KOPT-K1 (cell line): ENCODE results near the gene CYP27A1.
"Not testable (repeated sequence)": the region's sequence is repeated elsewhere in the genome, so short reads cannot be mapped to it uniquely, and the experiment has no call there.

Experiments
- H3K27ac ChIP-seq: fragments of 200-600 bp; sonication (generic); 2 replicates; pipeline ENCODE4 v1.5.1; 2016; ENCODE audit warnings: antibody characterized with exemption, mild to moderate bottlenecking, low read depth, low read length; ENCODE audit not compliant: poor library complexity, severe bottlenecking
- H3K36me3 ChIP-seq: fragments of 200-600 bp; sonication (generic); 2 replicates; pipeline ENCODE4 v1.5.1; 2017; ENCODE audit warnings: antibody characterized with exemption, mild to moderate bottlenecking, low read length, moderate library complexity; ENCODE audit not compliant: insufficient read depth
- H3K9me3 ChIP-seq: fragments of 200-600 bp; sonication (generic); 2 replicates; pipeline ENCODE4 v1.5.1; 2017; ENCODE audit warnings: antibody characterized with exemption, low read length, mild to moderate bottlenecking; ENCODE audit not compliant: insufficient read depth, poor library complexity, severe bottlenecking

Gene CYP27A1

DNA sequence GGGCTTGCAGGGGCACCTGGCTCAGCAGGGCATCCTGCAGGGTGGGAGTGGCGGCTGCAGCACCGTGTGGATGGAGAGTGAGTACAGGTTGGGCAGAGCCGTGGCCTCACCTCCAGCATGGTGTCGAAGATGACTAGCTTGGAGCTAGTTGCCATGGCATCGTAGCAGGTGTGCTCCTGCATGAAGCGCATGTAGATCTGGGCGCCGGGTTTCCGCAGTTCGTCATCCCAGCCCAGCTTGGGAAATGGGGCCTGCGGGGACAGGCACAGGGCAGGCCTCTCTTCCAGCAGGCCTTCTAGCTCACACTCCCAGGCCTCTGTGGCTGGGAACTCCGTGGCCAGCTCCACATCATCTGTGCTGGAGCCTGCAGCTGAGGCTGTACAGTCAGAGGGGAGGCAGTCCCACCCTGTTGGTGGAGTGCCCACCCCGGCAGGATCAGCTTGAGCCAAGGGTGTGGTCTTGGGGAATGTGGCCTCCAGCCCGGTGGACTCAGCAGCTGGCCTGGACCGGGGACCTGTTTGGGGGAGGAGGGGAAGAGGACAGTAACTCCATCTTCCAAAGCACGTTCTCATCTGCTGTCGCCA, 48.0 kb downstream of the CYP27A1 start:
- Histone ChIP-seq H3K36me3 (no peaks in the 10 kb centered on the region), H3K27ac (no peak overlapping the region), H3K9me3 (no peaks in the 10 kb centered on the region)

DNA sequence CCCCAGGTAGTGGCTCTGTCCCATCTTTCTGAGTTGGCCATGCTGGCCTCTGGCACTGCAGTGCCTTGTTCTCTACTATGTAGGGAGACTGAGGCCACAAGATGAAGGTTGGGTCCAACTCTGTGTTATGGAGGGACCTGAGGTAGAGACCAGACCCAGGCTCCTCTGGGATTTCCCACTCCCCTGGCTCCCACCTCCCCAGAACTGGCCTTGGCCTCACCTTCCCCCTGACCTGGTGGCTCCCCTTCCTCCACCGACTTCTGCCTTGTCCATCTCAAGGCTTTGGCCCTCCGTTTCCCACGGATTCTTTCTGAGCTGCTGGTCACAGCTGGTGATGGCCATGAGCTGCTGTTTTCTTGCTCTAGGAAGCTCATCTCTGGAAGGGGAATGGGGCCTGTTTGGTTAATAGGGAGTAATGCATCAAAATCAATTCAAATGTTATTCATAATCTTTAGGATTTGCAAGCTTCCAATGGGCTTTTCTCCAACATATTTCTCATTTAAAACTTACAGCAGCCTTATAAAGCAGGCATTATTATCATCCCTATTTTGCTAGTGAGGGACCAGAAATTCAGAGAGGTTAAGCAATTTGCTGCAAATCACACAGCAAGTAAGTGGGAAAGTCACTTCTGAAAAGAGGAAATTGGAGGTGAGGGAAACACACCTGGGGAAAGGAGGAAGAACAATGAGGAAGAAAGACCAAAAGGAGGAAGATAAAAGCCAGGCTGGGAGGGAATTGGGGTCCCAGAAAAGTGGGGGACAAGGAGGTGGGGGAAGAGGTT, 48.8 kb downstream of the CYP27A1 start:
- no peaks in the 10 kb centered on the region for H3K9me3 ChIP-seq
- H3K36me3 ChIP-seq: no peaks in the 10 kb centered on the region
- no peak overlapping the region for H3K27ac ChIP-seq

DNA sequence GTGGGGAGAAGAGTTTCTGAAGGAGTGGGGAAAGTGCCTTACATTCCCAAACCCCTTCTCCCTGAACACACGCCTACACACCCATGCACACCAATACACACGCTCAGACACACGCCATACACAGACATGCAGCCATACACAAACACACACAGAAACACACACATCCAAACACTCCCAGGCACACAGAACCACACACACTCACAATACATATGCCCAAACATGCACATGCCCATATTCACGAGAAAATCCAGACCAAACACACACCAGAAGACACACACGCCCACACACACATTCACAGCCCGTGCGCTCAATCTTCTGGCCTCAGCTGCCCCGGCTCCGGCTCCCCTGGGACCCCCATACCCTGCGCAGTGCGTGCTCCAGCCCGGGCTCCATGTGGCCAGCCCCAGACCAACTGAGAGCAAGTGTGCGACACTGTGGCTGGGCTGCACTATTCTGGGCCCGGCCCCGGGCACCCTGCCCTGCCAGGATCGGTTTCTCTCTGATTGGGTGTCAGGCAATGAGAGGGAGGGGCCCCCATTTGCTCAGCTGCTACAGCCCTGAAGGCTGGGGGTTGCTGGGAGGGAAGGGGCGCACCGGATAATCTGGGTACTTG, 49.5 kb downstream of the CYP27A1 start, which contains the start of gene PRKAG3:
TSS of gene PRKAG3 (minus strand) at position 426 of the 613 bp plus-strand sequence.
- Histone ChIP-seq H3K36me3 (no peaks in the 10 kb centered on the region), H3K9me3 (no peaks in the 10 kb centered on the region), H3K27ac (no peak within 1 kb of the TSS)

DNA sequence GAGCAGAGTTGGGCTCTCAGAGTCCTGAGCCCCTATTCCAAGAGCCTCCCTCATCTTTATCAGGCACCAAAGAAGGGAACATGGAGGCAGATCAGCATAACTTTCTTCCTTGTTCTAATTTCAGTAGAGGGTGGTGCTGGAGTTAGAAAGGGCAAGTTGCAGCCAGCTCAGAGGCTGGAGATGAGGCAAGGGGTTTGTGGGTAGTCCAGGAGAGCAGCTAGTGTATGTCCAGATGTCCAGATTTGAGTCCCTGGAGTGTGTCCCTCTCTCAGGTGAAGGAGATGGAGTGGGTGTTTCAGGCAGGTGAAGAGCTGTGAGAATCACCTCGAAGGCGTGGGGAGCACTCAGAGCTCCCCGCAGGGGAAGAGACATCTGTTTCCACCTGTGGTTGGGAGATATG, 50.1 kb downstream of the CYP27A1 start:
- H3K27ac ChIP-seq: no peak overlapping the region
- no peaks in the 10 kb centered on the region for H3K9me3 ChIP-seq
- H3K36me3 ChIP-seq: no peaks in the 10 kb centered on the region

DNA sequence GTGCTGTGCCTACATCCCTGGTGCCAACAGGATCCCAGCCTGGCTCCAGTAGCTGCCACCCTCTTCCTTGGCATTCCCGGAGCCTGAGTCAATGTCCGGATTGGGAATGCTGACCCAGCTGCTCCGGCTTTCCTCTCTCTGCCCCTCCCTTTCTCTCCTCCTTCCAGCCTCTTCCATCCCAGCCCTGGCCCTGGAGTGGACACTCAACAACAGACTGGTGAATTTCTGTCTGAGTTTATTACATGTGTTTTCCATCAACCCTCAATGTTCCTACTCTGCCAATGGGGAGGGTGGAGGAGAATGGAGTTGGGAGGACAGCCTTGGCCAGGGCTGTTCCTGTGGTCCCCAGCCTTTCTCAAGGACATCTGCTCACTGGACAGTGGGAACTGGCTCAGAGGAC, 50.6 kb downstream of the CYP27A1 start:
- no peaks in the 10 kb centered on the region for H3K9me3 ChIP-seq
- no peak overlapping the region for H3K27ac ChIP-seq

DNA sequence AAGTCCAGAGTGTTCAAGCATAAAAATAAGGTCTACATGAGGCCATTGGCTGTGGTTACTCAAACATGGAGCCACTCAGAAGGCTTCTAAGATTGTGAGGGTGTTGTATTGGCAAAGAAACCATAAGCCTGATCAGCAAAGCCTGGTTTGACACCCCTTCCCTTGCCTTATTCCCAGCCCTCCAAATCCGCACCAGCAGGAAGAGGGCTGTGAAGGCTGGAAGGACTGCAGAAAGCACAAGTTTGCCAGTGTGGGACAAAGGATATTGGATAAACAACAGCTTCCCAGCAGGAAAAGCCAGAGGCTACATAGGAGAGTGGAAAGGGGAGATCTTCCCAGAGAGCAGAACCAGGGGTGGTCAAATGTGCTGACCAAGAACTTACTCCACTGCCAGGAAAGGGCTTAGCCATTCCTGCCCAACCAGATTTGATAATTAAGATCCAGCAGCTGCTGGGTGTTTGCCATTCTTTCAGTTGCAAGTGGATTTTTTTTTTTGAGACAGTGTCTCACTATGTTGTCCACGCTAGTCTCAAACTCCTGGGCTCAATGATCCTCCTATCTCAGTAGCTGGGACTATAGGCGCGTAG, 51.2 kb downstream of the CYP27A1 start:
- Histone ChIP-seq H3K36me3 (no peaks in the 10 kb centered on the region), H3K27ac (no peak overlapping the region), H3K9me3 (no peaks in the 10 kb centered on the region)

More for the DNA sequence above, 50.6 kb downstream of the CYP27A1 start:
- H3K36me3 ChIP-seq: no peaks in the 10 kb centered on the region

DNA sequence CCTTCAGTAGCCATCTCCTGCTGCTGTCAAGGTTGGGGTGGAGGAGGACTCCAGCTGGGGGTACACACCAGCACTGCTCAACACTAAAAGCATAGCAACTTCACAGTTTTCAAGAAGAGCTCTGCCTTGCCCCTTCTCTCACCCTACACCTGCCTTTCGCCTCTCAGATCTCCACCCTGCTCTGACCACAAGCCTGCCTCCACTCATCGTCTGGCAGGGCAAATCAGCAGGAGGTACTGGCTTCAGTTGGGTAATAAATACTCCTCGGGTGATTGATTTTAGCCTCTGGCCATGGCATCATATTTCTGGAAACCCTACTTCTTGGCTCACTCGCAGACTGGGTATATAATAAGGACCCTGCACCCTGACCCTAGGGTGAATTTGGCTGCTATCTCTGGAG, 52.7 kb downstream of the CYP27A1 start:
- H3K27ac ChIP-seq: no peak overlapping the region
- H3K9me3 ChIP-seq: no peaks in the 10 kb centered on the region
- H3K36me3 ChIP-seq: no peaks in the 10 kb centered on the region

DNA sequence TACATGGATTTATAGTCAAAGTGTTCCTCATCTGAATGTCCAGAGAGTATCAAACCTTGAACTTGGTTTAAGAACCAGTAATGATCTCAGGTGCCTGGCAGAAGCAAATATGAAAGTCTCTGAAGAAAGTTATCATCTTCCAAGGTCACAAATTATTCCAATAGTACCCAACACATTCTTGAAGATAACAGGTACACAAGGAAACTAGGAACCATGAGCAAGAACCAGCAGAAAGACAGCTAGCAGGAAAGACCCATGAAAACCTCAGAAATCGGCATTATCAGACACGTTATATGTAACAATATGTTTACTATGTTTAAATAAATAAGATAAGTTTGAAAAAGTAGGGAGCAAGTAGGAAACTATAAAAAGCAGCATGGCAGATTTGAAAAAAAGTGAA, 55.5 kb downstream of the CYP27A1 start:
- no peaks in the 10 kb centered on the region for H3K36me3 ChIP-seq
- no peaks in the 10 kb centered on the region for H3K9me3 ChIP-seq
- H3K27ac ChIP-seq: no peak overlapping the region

DNA sequence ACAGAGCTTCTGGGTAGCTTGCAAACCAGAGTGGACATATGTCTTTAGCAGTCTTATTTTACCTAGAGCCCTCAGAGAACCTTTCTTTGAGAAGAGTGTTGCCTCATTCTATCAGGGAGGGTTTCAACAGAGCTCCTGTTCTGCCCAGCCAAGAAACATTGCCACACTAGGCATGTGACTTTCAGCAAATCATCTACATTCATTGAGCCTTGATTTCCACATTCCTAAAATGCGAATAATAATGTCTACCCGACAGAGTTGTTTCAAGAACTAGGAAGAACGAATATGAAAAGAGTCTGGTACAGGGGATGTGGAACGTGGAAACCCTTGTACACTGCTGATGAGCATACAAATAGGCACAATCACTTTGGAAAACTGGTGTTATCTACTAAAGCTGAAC, 57.5 kb downstream of the CYP27A1 start:
- Histone ChIP-seq H3K9me3 (no peaks in the 10 kb centered on the region), H3K27ac (no peak overlapping the region), H3K36me3 (no peaks in the 10 kb centered on the region)

DNA sequence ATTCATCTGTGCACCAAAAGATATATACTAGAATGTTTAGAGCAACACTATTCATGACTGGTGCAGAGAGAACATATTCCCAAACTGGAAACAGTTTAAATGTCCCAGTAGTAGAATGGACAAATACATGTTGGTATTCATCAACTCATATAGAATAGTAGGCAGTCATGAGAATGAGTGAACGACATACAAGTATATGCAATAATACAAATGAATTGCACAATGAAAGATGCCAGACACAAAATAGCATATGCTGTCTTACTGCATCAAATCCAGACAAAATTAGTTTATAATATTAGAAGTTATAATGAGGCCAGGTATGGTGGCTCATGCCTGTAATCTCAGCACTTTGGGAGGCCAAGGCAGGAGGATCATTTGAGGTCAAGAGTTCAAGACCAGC, 57.9 kb downstream of the CYP27A1 start:
- Histone ChIP-seq H3K27ac (no peak overlapping the region), H3K9me3 (no peaks in the 10 kb centered on the region), H3K36me3 (no peaks in the 10 kb centered on the region)

DNA sequence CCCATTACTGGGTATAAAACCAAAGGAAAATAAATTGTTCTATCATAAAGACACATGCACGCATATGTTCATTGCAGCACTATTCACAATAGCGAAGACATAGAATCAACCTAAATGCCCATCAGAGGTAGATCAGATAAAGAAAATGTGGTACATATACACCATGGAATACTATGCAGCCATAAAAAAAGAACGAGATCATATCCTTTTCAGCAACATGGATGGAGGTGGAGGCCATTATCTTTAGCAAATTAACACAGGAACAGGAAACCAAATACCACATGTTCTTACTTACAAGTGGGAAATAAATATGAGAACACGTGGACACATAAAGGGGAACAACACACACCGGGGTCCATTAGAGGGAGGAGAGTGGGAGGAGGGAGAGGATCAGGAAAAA, 62.4 kb downstream of the CYP27A1 start:
- H3K36me3 ChIP-seq, H3K27ac ChIP-seq, H3K9me3 ChIP-seq: not testable (repeated sequence)

DNA sequence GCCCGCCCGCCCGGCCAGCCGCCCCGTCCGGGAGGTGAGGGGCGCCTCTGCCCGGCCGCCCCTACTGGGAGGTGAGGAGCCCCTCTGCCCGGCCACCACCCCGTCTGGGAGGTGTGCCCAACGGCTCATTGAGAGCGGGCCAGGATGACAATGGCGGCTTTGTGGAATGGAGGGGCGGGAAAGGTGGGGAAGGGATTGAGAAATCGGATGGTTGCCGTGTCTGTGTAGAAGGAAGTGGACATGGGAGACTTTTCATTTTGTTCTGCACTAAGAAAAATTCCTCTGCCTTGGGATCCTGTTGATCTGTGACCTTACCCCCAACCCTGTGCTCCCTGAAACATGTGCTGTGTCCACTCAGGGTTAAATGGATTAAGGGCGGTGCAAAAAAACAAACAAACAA, 65.0 kb downstream of the CYP27A1 start:
- not testable (repeated sequence) for H3K9me3 ChIP-seq, H3K27ac ChIP-seq, H3K36me3 ChIP-seq

DNA sequence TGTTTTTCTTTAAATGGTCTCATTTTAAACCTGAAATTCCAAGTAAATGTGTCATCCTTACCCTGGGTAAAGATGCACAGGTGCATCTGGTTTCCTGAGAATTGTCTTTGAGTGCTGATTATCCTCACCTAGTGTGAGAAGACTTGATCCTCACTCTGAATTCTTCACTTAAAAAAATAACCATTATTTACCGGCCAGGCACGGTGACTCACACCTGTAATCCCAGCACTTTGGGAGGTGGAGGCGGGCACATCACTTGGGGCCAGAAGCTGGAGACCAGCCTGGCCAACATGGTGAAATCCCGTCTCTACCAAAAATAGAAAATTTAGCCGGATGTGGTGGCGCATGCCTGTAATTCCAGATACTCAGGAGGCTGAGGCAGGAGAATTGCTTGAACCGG, 67.8 kb downstream of the CYP27A1 start:
- Histone ChIP-seq H3K9me3 (no peaks in the 10 kb centered on the region), H3K27ac (no peak overlapping the region), H3K36me3 (no peaks in the 10 kb centered on the region)

DNA sequence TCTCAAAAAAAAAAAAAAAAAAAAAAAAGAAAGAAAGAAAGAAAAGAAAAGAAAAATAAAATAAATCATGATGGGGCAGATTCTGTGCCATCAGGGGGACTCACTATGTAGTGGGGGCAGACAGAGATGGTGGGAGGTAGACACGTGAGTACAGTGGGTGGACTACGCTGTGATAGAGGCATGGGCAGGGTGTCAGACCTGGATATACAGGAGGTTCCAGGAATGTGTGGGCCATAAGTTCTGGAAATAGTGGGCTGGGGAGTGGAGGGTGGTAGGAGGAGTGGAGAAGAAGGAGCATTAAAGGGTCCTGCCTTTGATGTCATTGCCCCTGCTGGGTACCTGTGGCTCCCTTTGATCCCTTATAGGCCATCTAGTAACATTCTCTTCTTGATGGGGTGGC, 68.8 kb downstream of the CYP27A1 start:
- Histone ChIP-seq H3K36me3 (no peaks in the 10 kb centered on the region), H3K27ac (no peak overlapping the region), H3K9me3 (no peaks in the 10 kb centered on the region)

DNA sequence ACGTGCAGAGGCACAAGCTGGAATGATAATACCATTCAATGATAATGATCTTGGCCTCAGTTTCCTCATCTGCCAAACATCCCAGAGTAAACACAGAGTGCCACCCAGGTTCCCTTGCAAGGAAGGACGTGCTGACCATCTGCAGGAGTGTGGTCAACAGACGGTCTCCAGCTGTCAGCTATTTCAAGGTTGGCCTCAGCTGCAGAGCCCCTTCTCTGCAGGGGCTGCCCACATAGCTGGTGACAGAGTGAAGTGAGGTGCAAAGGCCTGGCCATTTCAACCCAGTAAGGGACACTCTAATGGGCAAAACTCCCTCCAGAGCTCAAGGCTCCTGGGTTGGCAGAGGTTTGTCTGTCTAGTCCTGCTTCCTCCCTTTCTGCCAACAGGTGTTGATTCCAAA, 69.3 kb downstream of the CYP27A1 start:
- Histone ChIP-seq H3K27ac (no peak overlapping the region), H3K9me3 (no peaks in the 10 kb centered on the region), H3K36me3 (no peaks in the 10 kb centered on the region)
